Coronary artery (tissue), 2 donors: Measurements from ENCODE around the gene CCDC85A.

Experiments used
- DNase-seq: peaks from one replicate; pipeline ENCODE4 v3.0.0-alpha.2; 2017; ENCODE audit warnings: low spot score
- H3K27ac ChIP-seq, 2 donors: fragments of 200-600 bp; sonication (generic); one replicate each; pipeline ENCODE4 v1.5.1; 2016 to 2019
- H3K4me3 ChIP-seq: fragments of 200-600 bp; sonication (generic); 2 replicates; pipeline ENCODE4 v1.5.1; 2016; ENCODE audit warnings: mild to moderate bottlenecking, moderate library complexity
- CTCF ChIP-seq: fragments of 200-600 bp; sonication (generic); IDR thresholded peaks from one replicate; pipeline ENCODE4 v1.5.1; 2019; ENCODE audit warnings: antibody characterized with exemption

The CCDC85A gene

GRCh38 chr2:56271275-56271674 is 87.5 kb downstream of the CCDC85A start:
- no peak overlapping the region for H3K4me3 ChIP-seq
- DNase-seq = no peak
- no peak overlapping the region for H3K27ac ChIP-seq
- TF ChIP-seq CTCF = no peak

- DNase-seq = no peak
- no peak for TF ChIP-seq CTCF
- H3K4me3 ChIP-seq = no peak overlapping the region
- no peak overlapping the region for H3K27ac ChIP-seq
Observed at GRCh38 chr2:56285224-56285623, 101.4 kb downstream of the CCDC85A start.

- no peak overlapping the region for H3K4me3 ChIP-seq
- no peak for TF ChIP-seq CTCF
- DNase-seq = no peak
- H3K27ac ChIP-seq = no peak overlapping the region
Observed at GRCh38 chr2:56286936-56287335, 103.1 kb downstream of the CCDC85A start.

GRCh38 chr2:56287508-56287907 is 103.7 kb downstream of the CCDC85A start:
- no peak overlapping the region for H3K27ac ChIP-seq
- no peak for TF ChIP-seq CTCF
- H3K4me3 ChIP-seq = no peak overlapping the region
- DNase-seq = no peak

- H3K27ac ChIP-seq = no peak overlapping the region
- DNase-seq = no peak
- TF ChIP-seq CTCF = no peak
Observed at GRCh38 chr2:56287974-56288373, 104.2 kb downstream of the CCDC85A start.

GRCh38 chr2:56288838-56289580 is 105.2 kb downstream of the CCDC85A start:
- no peak for TF ChIP-seq CTCF
- H3K4me3 ChIP-seq = no peak overlapping the region
- H3K27ac ChIP-seq = no peak overlapping the region
- no peak for DNase-seq

More at GRCh38 chr2:56287974-56288373, 104.2 kb downstream of the CCDC85A start:
- H3K4me3 ChIP-seq = no peak overlapping the region

GRCh38 chr2:56291711-56292110 is 107.9 kb downstream of the CCDC85A start:
- Histone ChIP-seq H3K27ac (no peak overlapping the region), H3K4me3 (no peak overlapping the region)
- no peak for TF ChIP-seq CTCF
- DNase-seq = no peak
